Activated CD4-positive, alpha-beta T cell treated with anti-CD3 and anti-CD28 coated beads, Interleukin-2, Interleukin-4, amounts not matched to agents 100 ng/mL and 50 ng/mL, durations not matched to agents 16 hours and 8 hours (primary cell): ENCODE data around the gene SSX2IP.

ENCODE experiments used
- DNase-seq: peaks from one replicate; pipeline ENCODE4 v3.0.0-alpha.2; 2020; ENCODE audit warnings: low spot score

The SSX2IP gene

DNA sequence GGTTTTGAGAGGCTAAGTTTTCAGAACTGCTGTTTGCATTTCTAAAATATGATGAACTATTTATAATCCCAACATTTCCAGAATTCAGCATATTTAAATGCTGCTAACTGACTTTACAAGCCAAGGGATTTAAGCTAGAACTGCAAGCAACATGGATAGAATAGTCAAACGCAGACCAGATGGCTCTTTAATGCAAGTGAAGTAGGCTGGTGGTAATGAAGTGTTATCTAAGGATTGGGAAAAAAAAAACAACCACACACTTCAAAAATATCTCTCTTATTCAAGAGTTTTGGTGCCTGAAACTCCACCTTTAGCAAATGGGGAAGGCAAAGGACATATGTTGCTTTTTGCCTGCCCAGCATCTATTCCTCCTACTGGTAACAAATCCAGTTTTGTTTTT lies 20.9 kb upstream of the SSX2IP start:
- no peak for DNase-seq

DNA sequence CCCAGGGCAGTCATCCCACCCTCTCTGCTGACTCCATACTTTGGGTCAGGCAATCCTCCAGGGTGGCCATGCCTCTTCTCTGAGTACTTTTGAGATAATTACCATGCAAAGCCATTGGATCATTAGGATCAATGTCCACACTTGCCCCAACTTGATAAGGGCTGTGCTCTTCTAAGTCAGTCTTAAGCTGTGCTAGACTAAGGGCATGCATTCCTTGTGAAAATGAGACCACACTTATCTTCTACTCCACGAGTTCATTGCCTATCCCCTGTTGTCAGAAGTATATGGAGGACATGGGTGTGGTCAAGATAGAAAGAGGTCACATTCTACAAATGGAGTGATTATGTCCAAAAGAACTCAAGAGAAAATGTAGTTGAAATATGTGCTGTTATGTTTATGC lies 18.9 kb upstream of the SSX2IP start:
- DNase-seq = no peak

DNA sequence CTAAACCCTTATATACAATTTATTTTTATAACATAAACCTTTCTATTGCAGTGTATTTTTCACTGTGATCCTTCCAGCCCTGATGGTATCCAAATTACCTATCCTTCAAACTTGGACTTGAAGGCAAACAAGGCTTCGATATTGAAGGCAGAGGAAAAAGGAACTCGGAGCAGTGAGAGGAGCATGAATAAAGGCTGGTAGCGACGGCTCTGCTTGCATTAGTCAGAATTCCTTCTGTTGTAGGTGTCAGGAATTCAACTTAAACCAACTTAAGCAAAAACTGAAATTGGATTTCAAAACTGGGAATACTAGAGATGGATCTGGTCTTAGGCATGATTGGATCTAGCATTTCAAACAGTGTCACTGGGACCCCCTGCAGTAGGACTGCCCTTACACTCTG lies 17.8 kb upstream of the SSX2IP start:
- DNase-seq = no peak

DNA sequence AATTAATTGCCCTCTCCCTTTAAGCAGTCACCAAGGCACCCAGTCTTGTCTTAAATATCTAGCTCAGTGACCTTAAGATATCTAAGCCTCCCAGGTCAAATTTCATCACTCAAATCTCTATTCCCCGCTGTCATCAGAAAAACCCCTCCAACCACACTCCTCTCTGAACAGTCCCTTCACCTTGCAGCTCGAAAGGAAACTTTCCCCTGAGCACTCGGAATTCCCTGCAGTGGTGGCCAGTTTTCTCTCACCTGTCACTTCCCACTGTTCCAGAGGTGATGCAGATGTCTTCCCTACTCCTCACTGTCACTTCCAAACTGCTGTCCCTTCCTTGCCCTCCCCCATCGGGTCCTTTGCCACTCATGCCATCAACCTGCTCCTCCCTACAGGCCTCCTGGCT lies 15.3 kb upstream of the SSX2IP start:
- DNase-seq = no peak

DNA sequence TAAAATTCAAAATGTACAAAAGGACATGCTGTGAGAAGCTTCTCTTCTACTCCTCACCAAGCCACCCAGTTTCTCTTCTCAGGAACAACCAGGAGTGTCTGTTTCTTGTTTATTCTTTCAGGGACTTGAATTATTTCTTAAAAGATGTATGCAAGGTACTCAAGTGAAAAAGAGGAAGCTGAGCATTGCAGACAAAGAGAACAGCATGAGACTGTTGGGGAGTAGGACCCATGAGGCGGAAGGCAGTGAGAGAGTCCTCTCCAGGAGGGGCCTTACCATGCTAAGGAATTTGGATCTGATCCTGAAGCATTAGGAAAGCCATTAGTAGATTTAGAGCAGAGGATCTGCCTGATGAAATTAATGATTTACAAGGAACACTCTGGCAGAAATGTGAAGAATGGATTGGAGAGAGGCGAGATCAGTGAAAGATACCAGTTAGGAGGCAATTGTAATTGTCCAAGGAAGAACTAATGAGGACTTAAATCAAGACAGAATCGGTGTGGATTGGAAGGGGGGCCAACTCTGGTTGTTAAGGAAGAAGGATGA lies 14.7 kb upstream of the SSX2IP start:
- DNase-seq = no peak

DNA sequence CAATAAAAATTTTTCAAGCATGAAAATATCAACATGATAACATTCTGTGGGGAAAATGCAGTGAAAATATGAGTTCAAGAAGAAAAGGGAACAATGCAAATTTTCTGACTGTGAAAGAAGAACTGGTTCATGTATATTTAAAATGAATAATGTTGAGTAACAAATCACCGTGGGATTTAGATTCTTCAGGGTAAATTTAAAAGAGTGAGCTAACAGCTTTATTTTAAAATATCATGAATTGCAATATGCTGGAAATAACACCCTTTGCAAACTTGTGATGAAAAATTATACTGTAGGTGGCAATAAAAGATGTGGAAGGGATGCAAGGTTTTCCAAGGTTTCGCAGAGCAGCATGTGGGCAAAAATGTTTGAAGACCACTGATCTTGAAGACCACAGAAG lies 13.2 kb upstream of the SSX2IP start:
- no peak for DNase-seq

DNA sequence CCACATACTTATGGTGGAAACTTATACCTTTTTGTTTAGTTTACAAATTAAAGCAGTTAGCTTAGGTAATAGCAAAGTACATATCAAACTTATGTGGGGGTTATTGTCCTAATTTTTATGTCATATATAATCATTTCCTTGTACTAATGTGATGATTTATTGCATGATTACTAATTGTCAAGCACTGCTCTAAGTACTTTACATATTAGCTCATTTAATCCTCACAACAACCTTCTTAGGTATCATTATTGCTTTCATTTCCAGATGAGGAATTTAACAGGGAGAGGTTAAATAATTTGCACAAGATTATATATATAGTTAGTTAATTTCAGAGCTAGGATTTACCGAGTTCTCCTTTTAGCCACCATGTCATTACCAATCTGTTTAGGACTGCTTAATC lies 11.9 kb upstream of the SSX2IP start:
- DNase-seq = no peak

DNA sequence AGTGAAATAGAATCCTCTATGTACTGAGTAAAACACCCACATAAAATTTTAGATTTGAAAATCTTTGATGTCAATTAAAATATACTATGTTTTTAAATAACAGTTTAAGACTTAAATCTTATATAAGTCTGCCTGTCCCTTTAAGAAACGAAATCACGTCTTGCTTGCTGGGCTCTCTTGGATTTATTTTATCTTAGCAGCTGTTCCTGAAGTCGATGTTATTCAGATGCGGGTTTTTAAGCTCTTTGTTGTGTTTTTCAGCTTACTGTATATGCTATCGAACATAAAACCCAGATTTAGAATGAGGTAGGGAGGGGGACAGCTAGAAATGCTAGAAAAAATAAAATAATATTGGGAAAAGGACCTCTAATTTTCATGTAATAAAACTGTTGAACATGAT lies 11.1 kb upstream of the SSX2IP start:
- no peak for DNase-seq

DNA sequence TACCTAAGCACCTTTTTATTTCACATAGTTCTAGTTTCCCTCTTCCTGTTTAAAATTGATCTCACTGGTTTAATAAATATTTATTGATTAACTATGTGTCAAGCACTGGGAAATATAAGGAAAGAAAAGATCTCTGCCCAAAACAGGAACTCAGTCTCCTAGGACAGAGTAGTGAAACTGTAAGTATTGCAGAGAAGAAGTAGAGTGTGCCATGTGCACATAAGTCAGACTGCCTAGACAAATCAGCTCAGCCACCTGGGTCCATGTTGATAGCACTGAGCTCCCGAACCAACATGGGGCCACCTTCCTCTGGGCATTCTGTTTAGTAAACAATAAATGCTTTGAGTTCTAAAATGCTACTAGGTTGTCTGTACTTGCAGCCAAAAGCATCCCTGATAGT lies 9.8 kb upstream of the SSX2IP start:
- DNase-seq = no peak

DNA sequence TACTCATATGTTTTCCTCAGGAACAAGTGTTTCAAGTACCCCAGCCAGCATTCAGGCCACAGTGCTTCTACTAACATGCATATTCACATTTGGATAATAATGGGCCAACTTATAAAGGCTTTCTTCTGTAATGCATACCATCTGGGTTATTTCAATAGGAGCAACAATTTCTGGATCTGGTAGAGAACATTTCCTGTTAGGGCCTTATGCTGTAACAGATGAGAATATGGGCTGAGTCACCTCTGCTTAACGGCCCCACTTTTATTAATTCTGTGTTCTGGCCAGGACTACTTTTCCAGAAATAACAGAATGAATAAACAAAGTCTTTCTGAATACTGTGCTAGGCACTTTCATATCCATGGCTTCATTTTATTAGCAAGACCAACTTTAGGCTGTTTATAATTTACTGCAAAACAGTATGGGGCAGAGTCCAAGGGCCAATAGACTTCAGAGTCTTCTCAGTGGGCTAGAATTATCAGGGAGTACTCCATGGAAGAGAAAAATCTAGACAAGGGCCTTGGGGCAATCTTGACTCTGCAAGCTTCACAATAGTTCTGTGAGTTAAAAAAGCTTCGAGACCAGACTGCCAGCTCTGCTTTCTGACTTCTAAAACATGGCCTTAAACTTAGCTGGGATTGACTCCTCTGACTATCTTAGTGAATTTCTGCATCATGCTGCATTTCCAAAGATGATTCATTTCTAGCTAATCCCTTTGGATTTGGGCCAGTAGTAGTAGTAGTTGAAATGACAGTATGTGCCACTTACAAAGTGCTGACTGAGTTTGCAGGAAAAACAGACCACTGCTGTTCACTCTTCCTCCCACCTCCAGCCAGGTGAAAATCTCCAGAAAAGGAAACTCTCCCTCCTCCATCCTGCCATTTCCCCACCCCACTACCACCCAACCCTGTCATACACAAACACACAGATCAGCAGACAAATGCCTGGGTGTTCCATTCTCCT lies 8.2 kb upstream of the SSX2IP start:
- DNase-seq = no peak

DNA sequence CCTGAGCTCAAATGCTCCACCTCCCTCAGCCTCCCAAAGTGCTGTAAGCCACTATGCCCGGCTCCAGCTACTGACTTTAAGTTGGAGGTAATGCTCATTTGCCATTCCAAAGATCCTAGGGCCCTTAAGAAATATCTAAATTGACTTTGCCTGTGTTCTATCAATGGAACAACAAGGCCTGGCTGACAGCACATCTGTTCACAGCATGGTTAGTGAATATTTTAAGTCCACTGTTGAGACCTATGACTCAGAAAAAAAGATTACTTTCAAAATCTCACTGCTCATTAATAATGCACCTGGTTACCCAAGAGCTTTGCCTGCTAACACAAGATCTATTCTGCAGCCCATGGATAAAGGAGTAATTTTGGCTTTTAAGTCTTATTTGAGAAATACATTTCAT lies 3.5 kb upstream of the SSX2IP start:
- no peak for DNase-seq

DNA sequence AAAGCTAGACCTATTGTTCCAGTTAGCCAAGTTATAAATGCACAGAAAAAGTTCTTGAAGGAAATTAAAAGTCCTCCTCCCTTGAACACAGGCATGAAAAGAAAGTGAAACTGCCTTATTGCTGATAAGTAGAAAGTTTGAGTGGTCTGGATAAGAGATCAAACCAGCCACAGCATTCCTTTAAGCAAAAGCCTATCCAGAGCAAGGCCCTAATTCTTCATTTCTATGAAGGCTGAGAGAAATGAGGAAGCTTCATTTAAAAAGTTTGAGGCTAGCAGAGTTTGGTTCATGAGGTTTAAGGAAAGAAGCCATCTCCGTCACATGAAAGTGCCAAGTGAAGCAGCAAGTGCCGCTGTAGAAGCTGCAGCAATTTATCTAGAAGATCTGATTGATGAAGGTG lies 2.7 kb upstream of the SSX2IP start:
- no peak for DNase-seq

DNA sequence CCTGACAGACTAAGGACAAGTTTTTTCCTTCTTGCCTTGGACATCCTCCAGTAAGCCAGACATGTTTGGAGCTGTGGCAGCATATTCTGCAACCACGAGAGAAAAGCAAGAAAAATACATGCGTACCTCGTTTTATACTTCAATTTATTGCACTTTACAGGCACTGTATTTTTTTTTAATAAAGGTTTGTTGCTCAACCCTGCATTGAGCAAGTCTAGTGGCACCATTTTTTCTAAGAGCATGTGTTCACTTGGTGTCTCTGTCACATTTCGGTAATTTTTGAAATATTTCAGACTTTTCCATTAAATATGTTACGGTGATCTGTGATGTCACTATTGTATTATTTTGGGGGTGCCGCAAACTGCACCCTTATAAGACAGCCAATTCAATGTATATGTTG lies 2.1 kb upstream of the SSX2IP start:
- DNase-seq = no peak

DNA sequence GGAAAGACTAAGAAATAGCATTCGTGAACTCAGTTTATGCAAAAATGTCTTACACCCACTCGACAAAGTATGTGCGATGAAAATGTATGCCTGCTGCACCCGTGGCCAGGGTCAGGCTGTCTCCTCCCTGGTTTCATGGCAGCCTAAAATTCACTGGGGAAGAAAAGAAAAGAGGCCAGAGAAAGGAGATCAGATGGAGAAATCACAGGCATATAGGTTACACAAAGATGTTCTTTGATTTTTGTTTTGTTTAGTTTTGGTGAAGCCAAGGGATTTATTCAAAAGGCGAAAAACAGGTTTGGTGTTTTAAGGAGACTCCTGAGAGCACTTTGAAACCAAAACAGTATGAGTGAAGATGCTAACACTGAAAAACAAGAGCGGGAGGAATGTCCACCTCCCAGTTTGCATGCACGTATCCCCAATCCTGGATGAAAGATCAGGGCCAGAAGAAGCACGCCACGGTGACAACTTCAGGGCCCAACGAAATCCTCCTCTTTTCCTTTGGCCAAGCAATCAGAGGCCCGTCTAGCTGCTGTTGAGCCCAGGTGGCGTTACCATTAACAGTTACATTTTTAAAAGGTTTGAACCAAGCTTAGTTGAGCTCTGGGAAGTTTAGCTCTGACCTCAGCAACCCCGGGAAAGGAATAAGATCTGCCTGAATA lies 992 bp upstream of the SSX2IP start:
- no peak for DNase-seq

DNA sequence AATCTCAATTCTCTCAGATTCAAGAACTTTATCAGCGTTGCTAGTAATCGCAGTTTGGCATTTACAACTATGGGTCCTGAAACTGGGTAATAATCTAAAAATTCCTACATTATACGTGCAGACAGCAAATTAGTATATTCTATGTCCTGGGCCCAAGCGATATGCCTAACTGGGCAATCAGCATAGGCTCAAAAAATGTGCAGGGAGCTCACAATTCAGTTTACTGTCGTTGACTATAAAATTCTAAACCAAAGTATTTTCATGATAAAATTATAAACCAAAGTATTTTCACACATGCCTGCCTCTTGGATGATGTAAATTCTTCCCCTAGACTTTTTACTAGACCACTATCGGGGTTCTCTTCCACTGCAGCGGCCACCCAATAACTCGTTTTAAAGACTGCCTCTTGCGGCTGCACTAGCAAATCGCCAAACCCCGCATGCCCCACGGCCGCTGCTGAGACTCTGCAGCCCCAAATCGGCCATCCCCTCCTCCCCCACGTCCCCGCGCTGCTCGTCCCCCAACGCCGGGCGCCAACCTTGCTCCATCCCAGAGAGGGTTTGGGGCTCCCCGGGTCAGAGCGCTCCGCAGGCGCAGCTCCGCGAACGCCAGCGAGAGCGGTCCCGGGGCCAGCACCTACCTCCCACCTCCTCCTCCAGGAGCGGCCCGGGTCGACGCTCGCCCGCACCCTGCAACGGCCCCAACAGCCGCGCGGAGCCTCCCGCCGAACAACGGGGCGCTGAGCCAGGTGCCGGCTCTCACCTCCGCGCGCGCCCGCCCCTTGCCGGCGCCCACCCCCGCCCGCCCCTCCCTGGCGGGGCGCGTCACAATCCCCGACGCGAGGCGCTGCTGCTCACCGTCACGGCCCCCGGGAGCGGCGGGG lies 506 bp downstream of the SSX2IP start:
- DNase-seq = peak; percentile 24

DNA sequence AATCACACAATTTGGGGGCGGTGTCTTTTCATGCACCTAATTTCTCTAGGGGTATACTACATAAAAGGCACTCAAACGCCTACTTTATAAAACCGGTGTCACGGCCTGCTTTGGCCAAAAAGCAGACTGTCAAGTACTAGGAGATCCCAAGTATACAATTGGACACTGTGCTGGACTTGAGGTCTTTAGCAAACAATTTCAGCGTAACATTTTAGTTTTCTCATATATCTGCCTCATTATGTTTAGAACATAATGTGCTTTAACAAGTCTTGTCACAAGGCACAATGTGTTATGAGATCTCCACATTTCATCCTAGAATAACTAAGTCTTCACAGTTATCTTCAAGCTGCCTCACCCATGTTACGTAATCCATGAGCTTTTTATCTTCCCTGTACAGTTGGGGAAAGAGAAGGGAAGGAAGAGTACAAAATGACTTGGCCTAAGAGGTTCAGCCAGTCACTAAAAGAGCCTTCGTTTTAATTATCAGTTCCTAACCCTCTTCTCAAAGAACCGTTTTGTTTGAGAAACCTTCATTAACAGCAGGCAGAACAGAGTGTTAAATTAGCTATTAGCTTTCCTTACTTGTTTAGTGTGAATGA lies 1.7 kb downstream of the SSX2IP start:
- no peak for DNase-seq

DNA sequence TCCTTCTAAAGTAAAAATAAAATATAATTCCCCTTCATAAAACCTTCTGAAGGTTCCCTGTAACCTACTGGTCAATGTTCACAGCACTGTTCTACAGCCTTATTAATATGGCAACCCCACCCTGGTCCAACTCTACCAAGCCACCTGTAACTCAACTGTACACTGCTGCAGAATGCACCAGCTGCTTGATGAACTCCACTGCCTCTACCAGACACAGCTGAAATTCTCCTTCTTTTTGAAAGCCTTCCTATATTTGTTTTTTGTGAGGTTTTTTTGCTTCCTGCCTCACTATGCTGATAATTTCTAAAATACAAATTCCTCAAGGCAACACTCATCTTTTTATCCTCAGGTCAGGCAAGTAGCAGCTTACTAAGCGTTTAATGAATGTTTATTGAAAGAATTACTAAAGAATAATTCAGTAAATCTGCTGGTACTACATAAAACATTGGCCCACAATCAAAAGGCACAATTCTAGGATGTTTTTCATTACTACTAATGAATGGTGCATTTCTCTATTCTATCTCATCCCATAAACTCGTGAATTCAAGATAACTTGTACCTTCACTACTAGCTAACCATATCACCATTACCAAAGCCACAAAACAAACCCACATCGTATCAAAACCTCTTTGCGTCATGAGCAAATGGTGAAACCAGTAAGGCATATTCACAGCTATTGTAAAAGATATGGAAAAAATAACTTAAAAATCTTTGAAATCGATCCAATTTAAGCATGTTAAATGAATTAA lies 2.4 kb downstream of the SSX2IP start:
- no peak for DNase-seq

DNA sequence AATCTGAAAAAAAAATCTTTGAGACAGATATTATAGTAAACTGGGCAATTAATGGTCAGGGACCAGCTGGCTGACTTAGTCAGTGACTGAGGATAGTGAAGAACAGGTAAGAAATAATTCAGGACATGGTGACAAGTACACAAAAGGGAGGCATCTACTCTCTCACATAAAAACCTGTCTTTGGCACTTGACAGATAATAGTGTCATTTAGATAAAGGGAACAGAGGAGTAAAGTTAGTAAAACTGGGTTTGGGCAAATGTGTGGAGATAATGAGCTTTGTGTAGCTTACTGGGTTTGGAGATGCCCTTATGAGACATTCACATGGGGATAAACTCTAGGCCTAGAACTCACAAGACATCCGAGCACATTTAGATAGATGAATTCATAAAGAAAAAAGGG lies 4.0 kb downstream of the SSX2IP start:
- no peak for DNase-seq

DNA sequence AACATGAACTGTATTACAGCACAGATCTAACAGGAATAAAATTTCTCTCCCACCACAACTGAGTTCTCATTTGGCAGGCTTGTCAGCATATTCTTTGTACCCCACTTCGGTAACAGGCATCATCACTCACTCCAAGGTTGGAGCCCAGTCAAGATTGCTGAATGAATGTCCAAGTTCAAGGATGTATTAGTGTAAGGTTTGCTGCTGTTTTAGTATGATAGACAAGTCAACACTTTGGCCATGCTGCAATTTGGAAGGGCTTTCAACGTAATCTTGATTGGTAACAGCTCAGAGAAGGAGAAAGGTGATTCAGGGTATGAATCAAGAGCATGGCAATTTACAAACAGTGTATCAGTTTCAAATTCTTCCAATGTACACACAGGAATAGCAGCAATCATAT lies 6.8 kb downstream of the SSX2IP start:
- DNase-seq = no peak

DNA sequence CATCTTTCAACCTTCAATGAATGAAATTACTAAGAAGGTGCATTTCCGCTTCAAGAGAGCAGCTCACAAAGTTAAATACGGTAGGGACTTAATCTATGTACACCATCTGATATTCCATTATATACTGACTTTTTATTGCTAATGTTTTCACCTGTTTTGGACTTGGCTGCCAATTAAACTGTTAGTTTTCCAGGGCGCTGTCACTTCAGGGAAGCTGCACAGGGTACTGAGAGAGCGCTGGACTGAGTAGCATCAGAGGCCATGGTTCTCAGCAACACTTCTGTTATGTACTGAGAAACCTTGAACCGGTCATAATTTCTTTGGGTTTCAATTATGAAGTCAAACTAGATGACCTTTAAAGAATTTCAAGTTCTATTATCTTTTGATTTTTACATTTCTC lies 8.2 kb downstream of the SSX2IP start:
- DNase-seq = no peak

DNA sequence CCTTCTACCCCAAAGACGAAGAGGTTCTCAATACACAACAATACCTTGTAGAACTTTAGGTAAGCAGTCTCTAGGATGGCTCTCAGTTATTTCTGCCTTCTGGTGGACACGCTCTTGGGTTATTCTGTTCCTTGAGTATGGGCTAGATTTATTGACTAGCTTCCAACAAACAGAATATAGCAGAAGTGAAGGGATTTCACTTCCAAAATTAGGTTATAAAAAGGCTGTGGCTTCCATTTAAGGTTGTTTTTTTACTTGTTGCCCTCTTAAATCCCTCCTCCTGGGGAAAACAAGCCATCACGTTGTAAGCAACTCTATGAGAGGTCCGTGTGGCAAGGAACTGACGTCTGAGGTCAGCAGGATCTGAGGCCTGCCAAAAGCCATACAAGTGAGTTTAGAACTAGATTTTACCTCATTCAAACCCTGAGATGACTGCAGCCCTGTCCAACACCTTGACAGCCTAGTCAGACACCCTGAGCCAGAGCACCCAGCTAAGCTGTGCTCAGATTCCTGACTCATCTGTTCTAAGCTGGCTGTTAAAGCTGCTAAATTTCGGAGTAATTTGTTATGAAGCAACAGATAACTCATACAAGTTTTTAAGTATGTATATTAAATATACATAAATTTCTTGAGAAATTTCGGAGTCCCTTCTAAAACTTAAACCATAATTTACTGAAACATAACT lies 12.7 kb downstream of the SSX2IP start:
- no peak for DNase-seq
